ENCODE data around the gene FAM131A.

DNA sequence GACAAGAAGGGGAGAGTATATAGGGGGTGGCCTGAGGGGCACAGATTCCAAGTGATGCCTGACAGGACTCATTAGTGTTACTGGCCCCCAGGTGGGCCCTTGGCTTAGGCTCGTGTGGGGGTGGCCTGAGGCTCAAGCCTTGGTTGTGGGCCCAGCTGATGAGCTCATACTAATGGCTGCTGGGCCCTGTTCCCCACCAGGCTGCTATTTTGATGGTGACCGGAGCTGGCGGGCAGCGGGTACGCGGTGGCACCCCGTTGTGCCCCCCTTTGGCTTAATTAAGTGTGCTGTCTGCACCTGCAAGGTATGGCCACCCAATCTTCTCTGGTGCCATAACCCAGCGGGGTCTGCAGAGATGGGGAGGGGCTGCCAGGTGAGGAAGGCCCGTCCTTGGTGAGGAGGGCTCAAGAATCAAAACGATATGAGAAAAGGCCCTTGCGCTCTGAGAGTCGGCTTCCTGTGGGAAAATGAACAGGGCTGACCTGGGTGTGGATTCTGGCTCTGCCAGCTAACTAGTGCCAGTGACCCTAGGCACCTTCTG lies 49.8 kb downstream of the FAM131A start:
- no peak for TF ChIP-seq POLR2A (IDR thresholded peaks at IDR 0.05)
- TF ChIP-seq, protein P1, sequence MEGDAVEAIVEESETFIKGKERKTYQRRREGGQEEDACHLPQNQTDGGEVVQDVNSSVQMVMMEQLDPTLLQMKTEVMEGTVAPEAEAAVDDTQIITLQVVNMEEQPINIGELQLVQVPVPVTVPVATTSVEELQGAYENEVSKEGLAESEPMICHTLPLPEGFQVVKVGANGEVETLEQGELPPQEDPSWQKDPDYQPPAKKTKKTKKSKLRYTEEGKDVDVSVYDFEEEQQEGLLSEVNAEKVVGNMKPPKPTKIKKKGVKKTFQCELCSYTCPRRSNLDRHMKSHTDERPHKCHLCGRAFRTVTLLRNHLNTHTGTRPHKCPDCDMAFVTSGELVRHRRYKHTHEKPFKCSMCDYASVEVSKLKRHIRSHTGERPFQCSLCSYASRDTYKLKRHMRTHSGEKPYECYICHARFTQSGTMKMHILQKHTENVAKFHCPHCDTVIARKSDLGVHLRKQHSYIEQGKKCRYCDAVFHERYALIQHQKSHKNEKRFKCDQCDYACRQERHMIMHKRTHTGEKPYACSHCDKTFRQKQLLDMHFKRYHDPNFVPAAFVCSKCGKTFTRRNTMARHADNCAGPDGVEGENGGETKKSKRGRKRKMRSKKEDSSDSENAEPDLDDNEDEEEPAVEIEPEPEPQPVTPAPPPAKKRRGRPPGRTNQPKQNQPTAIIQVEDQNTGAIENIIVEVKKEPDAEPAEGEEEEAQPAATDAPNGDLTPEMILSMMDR (IDR thresholded peaks at IDR 0.05), result no peak

Data from right lobe of liver (tissue), 4 donors.